ENCODE measurements around the gene DNAJA2.

GRCh38 chr16:46932802-46933201, 40.7 kb downstream of the DNAJA2 start:
- no peak for TF ChIP-seq EZH2 (IDR thresholded peaks at IDR 0.05; ENCODE audit: borderline replicate concordance)
- TF ChIP-seq CTCF (IDR thresholded peaks at IDR 0.05; ENCODE audit: poor library complexity) = no peak
- TF ChIP-seq EZH2phosphoT487 (IDR thresholded peaks at IDR 0.05; ENCODE audit: low read depth, severe bottlenecking, unreplicated experiment) = no peak
